Activated naive CD4-positive, alpha-beta T cell treated with anti-CD3 and anti-CD28 coated beads, Interleukin-2, amount 50 U/mL, for 24 hours (primary cell): ENCODE data around the gene CDK5RAP2.

Source experiments
- H3K27ac Mint-ChIP-seq: one replicate; pipeline ENCODE4 v1.8.0; 2021; ENCODE audit warnings: mild to moderate bottlenecking, mixed read lengths
- H3K27me3 Mint-ChIP-seq: one replicate; pipeline ENCODE4 v1.8.0; 2021; ENCODE audit warnings: mixed read lengths
- H3K36me3 Mint-ChIP-seq: one replicate; pipeline ENCODE4 v1.8.0; 2021; ENCODE audit warnings: mixed read lengths
- H3K4me1 Mint-ChIP-seq: one replicate; pipeline ENCODE4 v1.8.0; 2021; ENCODE audit warnings: mixed read lengths
- H3K4me3 Mint-ChIP-seq: one replicate; pipeline ENCODE4 v1.8.0; 2021; ENCODE audit warnings: mild to moderate bottlenecking, mixed read lengths
- H3K9me3 Mint-ChIP-seq: one replicate; pipeline ENCODE4 v1.8.0; 2021; ENCODE audit warnings: mixed read lengths

CDK5RAP2 gene

DNA sequence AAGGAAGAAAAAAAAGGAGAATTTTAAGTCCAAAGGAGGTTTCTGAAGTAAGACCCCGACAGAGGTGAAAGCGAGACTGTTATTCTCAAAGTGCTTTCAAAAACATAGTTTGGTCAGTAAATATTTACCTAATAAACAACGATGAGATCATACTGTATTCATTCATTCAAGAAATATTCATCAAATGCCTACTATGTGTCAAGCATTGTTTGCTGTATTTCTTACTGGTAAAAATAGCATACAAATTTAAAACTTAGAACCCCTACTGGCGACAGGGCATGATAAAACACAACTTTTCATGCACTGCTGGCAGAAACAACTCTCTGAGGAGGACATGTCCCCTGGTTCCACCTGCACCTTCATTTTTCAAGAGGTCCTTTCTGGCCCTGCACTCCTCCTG, 190.7 kb downstream of the CDK5RAP2 start:
- H3K4me1 Mint-ChIP-seq: peaks cover 8% of the 10 kb centered on the region
- peaks cover 11% of the 10 kb centered on the region for H3K36me3 Mint-ChIP-seq
- H3K4me3 Mint-ChIP-seq: no peak overlapping the region
- no peaks in the 10 kb centered on the region for H3K9me3 Mint-ChIP-seq
- H3K27me3 Mint-ChIP-seq: no peaks in the 10 kb centered on the region
- no peak overlapping the region for H3K27ac Mint-ChIP-seq

DNA sequence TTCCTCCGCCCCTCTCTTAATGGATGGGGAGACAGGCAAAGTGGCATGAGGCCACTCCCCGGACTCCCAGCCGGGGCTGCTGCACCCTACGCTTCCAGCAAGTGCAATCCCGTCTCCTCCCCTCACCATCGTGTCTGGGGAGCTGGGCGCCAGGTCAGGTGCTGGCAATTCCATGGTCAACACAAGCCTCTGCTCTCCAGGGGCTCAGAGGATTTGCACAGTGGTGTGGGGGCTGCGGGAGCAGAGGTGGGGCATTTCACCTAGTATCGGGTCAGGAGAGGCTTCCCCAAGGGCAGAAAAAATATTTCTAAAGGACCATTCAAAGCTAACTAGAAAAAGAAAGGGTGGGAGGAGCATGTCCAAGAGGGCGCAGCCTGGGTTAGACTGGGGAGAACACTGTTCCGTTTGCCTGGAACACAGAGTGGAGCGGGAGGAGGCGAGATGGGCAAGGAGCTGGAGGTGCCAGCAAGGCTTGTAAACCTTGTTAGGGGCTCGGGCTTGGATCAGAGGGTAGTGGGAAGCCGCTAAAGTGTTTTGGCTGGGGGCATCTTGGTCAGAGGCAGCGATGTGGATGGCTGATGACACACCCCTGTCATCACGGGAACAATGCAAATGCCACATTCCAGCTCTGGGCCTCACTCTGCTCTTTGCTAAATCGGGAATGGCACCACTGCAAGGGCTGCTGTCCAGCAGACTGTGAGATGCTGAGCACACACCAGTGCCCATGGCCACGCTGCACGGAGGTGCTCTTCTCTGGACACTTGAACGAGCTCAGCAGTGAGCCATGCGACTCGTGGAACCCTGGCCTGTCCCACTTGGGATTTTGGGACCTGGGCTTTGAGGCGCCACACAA, 191.7 kb downstream of the CDK5RAP2 start:
- Mint-ChIP-seq H3K9me3 (no peaks in the 10 kb centered on the region), H3K4me3 (no peak overlapping the region), H3K27ac (no peak overlapping the region)

DNA sequence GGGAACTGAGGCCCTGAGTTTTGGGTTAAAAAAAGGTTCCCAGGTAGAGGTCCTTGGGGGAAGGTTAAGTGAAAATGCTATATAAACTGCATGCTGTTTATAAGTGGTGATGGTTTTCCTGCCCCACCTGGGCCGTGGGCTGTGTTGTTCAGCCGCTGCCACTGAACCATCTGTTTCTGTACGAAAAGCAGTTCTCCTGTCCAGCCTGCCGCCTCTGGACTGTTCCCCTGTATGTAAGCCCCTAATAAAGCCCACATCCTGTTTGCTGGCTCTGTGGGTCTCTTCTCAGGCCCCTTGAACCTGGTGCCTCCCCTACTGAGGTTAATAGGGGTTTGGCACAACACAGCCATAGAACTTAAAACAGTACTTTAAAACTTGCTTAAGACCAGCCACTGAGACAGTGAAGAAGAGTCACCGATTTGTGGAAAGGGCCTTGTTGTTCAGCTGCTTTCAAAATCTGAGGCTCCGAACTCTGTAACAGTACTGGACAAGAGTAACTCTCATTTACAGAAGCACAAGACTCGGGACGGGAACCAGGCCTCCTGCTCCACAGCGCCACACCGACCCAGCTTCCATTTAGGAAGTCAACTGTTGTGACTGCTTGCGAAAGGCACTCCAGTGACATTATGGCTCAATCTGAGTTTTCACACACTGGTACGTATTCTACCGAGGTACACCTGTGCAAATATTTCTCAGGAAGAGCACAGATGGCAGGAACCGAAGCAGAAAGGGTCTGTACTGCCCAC, 192.5 kb downstream of the CDK5RAP2 start:
- H3K9me3 Mint-ChIP-seq: no peaks in the 10 kb centered on the region
- H3K4me1 Mint-ChIP-seq: no peaks in the 10 kb centered on the region
- no peak overlapping the region for H3K4me3 Mint-ChIP-seq
- H3K27me3 Mint-ChIP-seq: no peaks in the 10 kb centered on the region
- H3K27ac Mint-ChIP-seq: no peak overlapping the region
- H3K36me3 Mint-ChIP-seq: peaks cover 2% of the 10 kb centered on the region

More for the DNA sequence above, 191.7 kb downstream of the CDK5RAP2 start:
- H3K27me3 Mint-ChIP-seq: no peaks in the 10 kb centered on the region
- no peaks in the 10 kb centered on the region for H3K4me1 Mint-ChIP-seq
- H3K36me3 Mint-ChIP-seq: peaks cover 6% of the 10 kb centered on the region

DNA sequence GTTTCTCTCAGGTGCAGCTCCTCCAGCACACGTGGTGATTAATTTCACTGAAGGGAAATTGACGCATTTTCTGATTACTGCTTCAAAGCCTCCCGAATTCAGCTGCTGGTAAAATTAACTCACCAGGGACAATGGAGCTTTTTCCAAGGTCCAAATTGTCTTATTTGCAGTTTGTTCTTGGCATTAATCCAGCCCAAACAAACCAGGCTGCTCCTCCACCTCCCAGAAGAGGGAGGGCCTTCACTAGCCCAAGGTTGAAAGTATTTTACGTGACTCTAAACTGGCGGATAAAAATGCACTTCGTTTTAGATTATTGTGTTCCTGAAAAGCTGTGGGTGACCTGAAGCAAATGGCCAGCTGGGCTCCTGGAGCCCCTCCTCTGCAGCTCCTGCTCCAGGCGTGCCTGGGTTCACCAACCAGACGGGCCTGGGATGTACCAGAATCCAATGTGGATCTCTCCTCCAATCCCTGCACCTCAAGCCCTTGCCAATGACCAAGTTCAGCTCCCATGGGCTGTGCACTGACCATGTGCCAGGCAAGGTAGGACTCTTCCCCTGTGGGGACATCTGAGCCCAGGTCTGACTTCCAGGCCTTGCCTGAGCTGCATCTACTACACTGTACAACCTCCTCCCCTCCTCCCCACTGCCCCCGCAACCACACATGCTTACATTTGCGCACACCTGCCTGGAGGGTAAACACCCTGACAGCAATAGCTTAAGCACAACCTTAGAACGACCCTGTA, 193.4 kb downstream of the CDK5RAP2 start:
- Mint-ChIP-seq H3K36me3 (peaks cover 2% of the 10 kb centered on the region), H3K4me3 (no peak overlapping the region), H3K27me3 (no peaks in the 10 kb centered on the region), H3K4me1 (no peaks in the 10 kb centered on the region), H3K9me3 (no peaks in the 10 kb centered on the region), H3K27ac (no peak overlapping the region)

DNA sequence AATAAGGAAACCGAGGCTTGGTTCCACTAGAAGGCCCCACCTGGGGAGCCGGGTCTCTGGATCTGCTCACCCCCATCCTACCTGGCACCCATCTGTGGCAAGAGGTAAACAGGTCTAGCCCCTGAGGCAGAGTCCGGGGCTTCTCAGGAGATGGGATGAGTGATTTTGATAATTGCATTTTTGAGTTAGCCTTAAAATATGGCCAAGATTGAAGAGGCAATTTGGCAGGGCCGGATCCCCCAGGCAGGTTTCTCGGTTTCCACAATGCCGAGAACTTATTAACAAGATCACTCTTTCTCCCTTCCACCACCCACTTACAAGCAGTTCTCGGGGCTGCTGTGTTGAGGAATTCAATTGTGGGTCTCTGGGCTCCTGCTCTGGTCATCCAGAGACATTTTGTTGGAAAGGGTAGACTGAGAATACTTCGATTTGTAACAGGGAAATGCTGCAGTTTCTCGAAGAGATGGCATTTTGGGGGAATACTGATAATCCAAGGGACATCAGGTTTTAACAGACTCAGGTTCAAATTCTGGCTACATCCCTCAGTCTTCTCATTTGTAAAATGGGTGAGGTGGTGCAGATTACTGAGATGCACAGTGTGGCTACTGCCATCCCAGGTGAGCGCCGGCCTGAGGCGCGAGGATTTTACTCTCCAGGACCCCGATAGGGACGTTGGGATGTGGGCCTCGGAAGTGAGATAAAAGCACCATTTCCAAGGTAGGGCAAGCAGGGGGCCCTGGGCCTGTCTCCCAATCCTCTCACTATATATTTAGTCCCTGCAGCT, 194.2 kb downstream of the CDK5RAP2 start:
- Mint-ChIP-seq H3K9me3 (no peaks in the 10 kb centered on the region), H3K4me1 (no peaks in the 10 kb centered on the region), H3K36me3 (peaks cover 2% of the 10 kb centered on the region), H3K27ac (no peak overlapping the region), H3K4me3 (no peak overlapping the region), H3K27me3 (no peaks in the 10 kb centered on the region)

DNA sequence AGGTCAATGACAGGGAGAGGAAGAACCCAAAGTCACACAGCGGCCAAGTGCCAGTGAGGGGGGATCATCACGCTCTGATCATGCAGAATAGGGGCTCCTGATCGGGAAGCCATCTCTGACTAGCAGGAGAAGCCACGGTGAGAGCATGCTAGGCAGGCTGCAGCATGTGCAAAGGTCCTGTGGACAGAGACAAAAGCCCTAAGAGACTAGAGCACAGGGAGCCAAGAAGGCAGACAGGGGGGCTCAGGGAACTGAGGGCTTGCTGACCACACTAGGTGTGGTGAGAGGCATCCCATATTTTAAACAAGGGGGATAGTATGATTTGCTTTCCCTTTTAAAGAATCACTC, 195.1 kb downstream of the CDK5RAP2 start:
- peaks cover 8% of the 10 kb centered on the region for H3K9me3 Mint-ChIP-seq
- H3K4me1 Mint-ChIP-seq: no peaks in the 10 kb centered on the region
- peaks cover 6% of the 10 kb centered on the region for H3K36me3 Mint-ChIP-seq
- H3K27me3 Mint-ChIP-seq: no peaks in the 10 kb centered on the region
- no peak overlapping the region for H3K27ac Mint-ChIP-seq
- H3K4me3 Mint-ChIP-seq: no peak overlapping the region

DNA sequence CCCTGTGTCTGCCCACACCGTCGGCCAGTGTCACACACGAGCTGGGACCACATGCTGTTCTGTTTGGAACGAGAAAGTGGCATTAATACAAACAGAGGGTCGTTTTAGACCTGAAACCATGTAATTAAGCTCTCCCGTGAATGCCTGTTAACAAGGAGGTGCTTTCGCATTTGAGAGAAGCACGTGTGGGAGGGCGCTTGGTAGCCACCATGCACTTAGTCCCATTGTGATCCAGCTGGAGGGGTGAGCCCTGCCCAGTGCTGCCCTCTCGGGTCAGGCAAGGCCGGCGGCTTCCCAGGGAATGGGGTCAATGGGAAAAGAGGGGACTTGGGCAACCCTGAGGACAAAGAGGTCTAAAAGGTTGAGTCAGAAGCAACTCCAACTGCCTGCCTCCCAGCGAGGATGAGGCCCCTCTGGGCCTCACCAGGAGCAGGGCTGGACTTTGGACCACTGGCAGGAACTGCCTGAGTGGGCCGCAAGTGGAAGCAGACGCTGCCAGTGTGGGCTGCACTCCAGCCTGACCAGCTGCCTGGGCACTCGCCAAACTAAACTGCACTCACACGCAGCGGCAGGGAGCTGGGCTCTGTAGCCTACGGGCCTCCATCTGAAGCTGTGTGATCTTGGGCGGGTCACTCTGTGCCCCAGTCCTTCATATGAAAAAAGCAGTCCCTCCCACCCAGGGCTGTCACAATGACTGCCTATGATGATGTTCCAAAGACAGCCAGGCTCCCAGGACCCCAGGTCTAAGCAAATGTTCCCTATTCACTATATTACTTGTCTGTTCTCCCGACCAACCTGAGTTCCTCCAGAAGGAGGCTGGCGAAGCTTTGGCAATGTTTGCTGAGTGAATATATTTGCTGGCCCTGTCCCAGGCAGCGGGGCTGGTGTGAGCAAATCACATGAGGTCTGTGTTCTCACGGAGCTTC, 195.7 kb downstream of the CDK5RAP2 start:
- peaks cover 6% of the 10 kb centered on the region for H3K36me3 Mint-ChIP-seq
- H3K9me3 Mint-ChIP-seq: peaks cover 9% of the 10 kb centered on the region
- no peaks in the 10 kb centered on the region for H3K27me3 Mint-ChIP-seq
- H3K4me1 Mint-ChIP-seq: no peaks in the 10 kb centered on the region
- no peak overlapping the region for H3K27ac Mint-ChIP-seq
- H3K4me3 Mint-ChIP-seq: no peak overlapping the region

DNA sequence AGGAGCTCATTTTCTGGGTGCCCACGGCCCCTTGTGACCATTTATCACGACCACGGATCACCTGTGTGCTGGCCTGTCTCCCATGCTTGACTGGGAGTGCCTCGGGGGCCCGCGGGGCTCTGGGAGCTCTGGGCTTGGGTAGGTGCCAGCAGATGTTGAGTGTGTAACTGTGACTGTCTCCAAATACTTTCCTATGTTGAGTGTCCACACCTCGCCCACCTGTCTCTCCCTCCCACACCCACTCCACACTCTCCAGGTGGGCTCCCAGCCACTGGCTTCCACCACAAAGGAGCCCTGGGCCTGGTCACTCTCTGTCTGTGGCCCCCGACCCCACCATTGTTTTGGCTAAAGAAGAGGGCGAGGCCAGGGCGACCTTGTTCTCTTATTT, 196.4 kb downstream of the CDK5RAP2 start:
- Mint-ChIP-seq H3K9me3 (peaks cover 9% of the 10 kb centered on the region), H3K27me3 (no peaks in the 10 kb centered on the region), H3K4me1 (no peaks in the 10 kb centered on the region), H3K4me3 (no peak overlapping the region), H3K36me3 (peaks cover 7% of the 10 kb centered on the region), H3K27ac (no peak overlapping the region)

DNA sequence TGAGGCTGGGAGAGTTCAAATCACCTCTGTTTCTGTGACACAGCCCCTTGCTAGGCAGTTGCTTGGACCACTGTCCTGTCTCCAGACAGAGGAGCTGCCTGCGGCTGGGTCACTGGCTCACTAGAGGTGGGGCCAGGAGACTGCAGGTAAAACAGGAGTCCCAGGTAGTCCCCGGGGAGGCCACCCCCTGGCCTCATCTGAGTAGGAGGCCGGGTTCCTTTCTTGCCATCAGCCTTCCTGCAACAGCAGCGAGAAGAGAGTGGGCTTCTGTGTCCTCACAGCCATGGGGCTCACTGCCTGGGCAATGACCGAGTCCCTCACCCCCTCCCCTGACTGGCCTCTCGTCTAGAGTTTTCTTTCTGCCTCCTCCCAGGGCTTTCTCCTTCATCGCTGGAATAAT, 197.5 kb downstream of the CDK5RAP2 start:
- Mint-ChIP-seq H3K36me3 (peaks cover 14% of the 10 kb centered on the region), H3K27me3 (no peaks in the 10 kb centered on the region), H3K27ac (no peak overlapping the region), H3K9me3 (peaks cover 9% of the 10 kb centered on the region), H3K4me3 (no peak overlapping the region), H3K4me1 (no peaks in the 10 kb centered on the region)

DNA sequence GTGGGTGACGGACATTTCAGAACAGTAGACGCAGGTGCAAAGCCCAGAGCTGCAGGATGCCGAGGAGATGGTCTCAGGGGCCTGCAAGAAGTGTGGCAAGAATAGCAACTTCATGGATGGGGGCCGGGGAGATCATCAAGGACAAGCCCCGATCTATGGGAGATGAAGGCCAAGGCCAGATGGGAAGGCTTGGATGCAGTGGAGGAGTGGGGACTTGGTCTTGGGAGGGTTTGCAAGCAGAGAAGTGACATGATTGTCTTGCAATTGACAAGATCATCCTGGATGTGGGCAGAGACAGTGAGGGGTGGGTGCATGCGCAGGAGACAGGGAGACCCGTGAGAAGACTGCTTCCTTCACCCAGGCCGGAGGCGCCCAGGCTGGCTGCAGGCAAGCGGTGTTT, 198.1 kb downstream of the CDK5RAP2 start:
- Mint-ChIP-seq H3K27me3 (no peaks in the 10 kb centered on the region), H3K9me3 (peaks cover 9% of the 10 kb centered on the region), H3K36me3 (peaks cover 14% of the 10 kb centered on the region), H3K4me1 (no peaks in the 10 kb centered on the region), H3K27ac (no peak overlapping the region), H3K4me3 (no peak overlapping the region)

DNA sequence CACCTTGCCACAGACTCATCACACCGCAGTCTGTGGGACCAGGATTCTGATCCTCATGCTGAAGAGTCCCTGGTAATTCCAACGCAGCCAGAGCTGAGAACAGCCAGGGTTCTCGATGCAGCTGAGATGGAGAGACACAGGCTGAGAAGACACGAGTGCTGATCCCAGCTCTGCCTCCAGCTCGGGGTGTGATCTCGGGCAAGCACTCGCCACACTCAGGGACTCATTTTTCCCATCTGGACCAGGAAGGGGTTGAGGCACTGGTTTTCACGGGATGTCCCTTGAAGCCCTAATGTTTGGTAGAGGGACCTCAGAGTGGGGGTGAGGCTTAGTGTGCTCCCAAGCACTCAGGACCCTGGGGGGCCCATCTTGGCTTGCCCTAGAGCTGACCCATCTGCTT, 200.4 kb downstream of the CDK5RAP2 start:
- Mint-ChIP-seq H3K4me1 (no peaks in the 10 kb centered on the region), H3K4me3 (no peak overlapping the region), H3K9me3 (peaks cover 9% of the 10 kb centered on the region)

DNA sequence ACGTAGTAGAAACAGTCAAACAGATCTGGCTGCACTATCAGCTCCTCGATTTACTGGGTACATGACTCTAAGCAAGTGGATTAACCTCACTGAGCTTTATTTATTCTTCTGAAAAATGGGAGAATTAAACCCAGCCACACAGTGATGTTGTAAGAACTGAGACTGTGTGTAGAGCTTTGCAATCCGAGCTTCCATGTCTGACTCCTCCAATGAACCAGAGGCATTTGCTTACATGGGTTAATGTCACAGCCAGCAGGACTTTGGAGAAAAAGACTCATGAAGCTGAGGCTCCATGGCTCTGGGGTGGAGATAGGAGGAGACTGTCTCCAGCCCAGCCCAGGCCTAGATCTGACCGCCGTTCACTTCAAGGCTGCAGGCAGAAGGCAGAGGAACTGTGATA, 201.3 kb downstream of the CDK5RAP2 start:
- H3K9me3 Mint-ChIP-seq: peaks cover 9% of the 10 kb centered on the region
- no peaks in the 10 kb centered on the region for H3K27me3 Mint-ChIP-seq
- no peaks in the 10 kb centered on the region for H3K4me1 Mint-ChIP-seq
- H3K4me3 Mint-ChIP-seq: no peak overlapping the region
- H3K27ac Mint-ChIP-seq: no peak overlapping the region
- peaks cover 14% of the 10 kb centered on the region for H3K36me3 Mint-ChIP-seq

More for the DNA sequence above, 200.4 kb downstream of the CDK5RAP2 start:
- no peaks in the 10 kb centered on the region for H3K27me3 Mint-ChIP-seq
- H3K27ac Mint-ChIP-seq: no peak overlapping the region
- H3K36me3 Mint-ChIP-seq: peaks cover 14% of the 10 kb centered on the region

DNA sequence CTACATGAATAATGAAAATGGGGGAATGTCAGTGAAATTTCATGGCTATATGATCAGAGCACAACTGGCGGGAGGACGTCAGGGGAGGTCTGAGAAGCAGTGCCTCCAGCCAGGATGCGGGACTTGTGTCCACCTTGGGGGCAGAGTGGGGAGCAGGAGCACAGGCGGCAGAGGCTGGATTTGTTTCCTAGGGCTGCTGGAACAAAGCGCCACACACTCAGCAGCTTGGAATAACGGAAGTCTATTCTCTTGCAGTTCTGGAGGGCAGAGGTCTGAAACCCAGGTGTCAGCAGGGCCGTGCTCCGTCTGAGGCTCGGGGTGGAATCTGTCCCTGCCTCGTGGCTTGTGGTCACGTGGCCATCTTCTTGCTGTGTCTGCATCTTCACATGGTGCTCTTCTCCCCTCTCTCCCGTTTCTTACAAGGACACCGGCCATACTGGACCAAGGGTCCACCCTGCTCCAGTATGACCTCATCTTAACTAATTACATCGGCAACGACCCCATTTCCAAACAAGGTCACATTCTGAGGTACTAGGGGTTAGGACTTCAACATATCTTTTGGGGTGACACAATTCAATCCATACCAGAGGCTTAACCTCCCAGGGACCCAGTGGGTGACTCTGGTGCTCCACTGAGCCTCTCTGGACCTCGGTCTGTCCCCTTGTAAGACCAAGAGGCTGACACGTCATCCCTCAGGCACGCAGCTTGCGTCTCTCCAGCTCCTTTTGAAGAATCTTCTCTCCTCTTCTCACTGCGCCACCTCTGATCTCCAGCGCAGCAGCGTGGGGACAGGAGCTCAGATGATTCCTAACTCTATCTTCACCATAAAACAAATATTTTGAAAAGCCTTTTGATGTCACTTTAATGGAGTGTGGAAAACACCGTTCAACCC, 202.5 kb downstream of the CDK5RAP2 start:
- Mint-ChIP-seq H3K27me3 (no peaks in the 10 kb centered on the region), H3K4me1 (no peaks in the 10 kb centered on the region), H3K36me3 (peaks cover 14% of the 10 kb centered on the region), H3K27ac (no peak overlapping the region), H3K4me3 (no peak overlapping the region), H3K9me3 (peaks cover 9% of the 10 kb centered on the region)

DNA sequence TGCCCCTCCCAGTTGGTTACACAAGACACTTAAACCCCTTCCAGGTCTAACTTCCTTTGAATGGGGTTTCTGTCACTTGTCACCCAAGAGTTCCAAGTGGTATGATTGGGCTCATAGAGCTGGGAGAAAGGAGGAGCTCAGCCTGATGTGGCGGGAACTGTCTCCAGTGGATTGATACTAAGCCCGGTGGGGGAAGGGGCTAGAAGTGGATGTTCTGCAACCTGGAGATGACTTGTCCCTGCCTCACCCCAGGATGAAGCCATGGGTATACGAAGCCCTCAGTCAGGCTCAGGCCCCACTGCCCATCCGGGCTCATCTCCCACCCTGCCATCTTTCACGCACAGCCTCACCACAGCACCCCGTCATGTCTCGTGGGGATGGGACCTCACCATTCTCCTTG, 203.9 kb downstream of the CDK5RAP2 start:
- Mint-ChIP-seq H3K4me1 (no peaks in the 10 kb centered on the region), H3K36me3 (peaks cover 14% of the 10 kb centered on the region), H3K27me3 (no peaks in the 10 kb centered on the region), H3K9me3 (peaks cover 9% of the 10 kb centered on the region), H3K4me3 (no peak overlapping the region), H3K27ac (no peak overlapping the region)
